HG02678 (cell line): ENCODE measurements around the gene INS.

ENCODE experiments used
- ATAC-seq: cut with Tn5 transposase; IDR thresholded peaks from one replicate; pipeline ENCODE4 v1.9.1; 2021; ENCODE audit warnings: mild to moderate bottlenecking, moderate library complexity; ENCODE audit not compliant: unreplicated experiment

Gene INS

DNA sequence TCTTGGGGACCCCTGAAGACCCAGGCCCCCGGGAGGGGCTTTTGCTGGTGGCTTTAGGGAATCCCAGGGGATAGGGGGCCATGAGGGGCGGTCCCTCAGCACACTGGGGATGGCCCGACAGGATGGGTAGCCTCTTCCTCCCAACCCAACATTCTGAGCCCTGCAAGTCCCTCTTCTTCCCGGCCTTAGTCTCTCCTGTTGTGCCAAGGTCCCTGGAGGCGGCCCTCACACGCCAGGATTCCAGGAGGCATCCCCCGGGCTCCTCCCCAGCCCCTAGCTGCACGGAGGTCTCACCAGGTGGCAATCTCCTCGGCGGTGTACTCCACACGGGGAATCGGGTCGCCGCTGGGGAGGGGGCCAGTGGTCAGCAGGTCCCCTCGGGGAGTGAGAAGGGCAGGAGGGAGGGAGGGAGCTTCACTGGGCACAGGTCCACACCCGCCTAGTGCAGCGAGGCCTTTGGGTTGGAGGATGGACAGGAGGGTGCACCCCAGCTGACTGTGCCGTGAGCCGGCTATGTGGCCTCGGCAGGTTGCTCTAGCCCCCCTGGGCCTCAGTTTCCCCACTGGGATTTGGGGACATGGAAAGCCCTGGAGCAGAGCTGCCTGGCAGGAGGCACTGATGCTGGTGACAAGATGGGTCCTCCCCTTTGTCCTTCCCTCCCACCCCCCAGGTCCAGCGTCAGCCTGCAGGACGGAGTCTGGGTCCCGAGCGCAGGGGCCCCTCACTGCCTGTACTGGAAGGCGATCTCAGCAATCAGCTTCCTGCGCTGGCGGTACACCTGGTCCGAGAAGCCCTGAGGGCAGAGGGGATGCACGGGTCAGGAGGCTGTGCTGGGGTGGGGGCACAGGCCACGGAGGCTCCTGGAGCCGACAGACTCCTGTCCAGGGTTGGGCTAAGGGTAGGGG is 6.4 kb upstream of the INS start:
- ATAC-seq: no peak

- no peak for ATAC-seq
These were observed 5.3 kb upstream of the INS start for GRCh38 chr11:2166091-2166851.

- ATAC-seq: no peak
These were observed 4.6 kb upstream of the INS start for GRCh38 chr11:2165571-2165970.

GRCh38 chr11:2164861-2165555 is 4.0 kb upstream of the INS start:
- ATAC-seq: no peak

GRCh38 chr11:2164081-2164480 is 3.1 kb upstream of the INS start:
- no peak for ATAC-seq

DNA sequence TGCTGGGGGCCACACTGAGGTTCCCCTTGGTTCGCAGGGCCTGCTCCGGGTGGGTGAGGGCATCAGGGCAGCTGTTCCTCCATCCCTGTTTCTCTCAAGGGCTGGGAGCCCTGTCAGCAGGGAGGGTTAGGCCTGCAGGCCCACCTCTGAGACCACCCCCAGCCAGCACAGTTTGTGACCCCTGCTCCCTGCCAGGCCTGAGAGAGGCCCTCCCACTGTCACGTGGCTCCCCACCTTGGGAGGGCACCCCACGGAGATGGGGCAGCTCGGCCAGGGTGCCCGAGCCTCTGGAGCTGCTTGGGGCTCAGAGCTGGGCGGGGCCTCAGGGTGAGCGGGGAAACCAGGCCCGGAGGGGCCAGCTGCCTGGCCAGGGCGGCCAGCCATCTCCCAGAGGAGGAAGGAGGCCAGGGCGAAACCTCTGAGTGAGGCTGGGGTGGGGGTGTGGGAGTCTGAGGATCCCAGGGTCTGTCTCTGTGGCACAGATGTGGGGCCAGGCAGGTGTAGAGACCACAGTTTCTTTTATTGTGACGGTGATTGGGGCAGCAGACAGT is 2.5 kb upstream of the INS start:
- ATAC-seq: no peak

DNA sequence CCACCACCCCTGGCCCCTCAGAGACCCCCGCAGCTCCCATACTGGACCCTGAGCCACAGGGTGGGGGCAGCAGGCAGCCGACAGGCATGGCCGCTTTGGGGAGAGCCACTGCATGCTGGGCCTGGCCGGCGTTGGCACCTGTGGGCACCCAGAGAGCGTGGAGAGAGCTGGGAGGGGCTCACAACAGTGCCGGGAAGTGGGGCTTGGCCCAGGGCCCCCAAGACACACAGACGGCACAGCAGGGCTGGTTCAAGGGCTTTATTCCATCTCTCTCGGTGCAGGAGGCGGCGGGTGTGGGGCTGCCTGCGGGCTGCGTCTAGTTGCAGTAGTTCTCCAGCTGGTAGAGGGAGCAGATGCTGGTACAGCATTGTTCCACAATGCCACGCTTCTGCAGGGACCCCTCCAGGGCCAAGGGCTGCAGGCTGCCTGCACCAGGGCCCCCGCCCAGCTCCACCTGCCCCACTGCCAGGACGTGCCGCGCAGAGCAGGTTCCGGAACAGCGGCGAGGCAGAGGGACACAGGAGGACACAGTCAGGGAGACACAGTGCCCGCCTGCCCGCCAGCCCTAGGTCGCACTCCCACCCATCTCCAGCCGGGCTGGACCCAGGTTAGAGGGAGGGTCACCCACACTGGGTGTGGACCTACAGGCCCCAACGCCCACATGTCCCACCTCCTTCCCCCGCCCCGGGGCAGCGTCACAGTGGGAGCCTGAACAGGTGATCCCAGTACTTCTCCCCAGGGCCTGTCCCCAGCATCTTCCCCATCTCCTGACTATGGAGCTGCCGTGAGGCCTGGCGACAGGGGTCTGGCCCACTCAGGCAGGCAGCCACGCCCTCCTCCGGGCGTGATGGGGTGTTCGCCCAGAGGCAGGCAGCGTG is 1.2 kb downstream of the INS start:
- no peak for ATAC-seq

DNA sequence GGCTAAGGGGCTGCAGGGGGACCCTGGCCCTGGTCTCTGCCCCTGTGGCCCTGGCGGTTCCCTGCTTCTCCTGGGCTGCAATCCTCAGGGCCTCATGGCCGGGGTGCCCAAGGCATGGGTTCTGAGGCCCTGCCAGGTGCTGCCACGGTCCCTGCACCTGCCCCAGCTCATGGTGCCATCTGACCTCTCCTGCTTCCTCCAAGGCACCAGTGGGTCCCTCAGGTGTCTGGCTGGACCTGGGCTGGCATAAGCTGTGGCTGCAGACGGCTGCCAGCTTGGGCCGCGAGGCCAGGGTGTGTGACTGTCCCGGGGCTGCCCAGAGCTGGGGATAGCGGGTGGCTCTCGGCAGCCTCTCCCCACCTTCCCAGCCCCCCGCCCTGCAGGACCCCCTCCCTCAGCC is 2.0 kb downstream of the INS start:
- ATAC-seq: no peak

GRCh38 chr11:2158296-2158737 is 2.7 kb downstream of the INS start:
- no peak for ATAC-seq

DNA sequence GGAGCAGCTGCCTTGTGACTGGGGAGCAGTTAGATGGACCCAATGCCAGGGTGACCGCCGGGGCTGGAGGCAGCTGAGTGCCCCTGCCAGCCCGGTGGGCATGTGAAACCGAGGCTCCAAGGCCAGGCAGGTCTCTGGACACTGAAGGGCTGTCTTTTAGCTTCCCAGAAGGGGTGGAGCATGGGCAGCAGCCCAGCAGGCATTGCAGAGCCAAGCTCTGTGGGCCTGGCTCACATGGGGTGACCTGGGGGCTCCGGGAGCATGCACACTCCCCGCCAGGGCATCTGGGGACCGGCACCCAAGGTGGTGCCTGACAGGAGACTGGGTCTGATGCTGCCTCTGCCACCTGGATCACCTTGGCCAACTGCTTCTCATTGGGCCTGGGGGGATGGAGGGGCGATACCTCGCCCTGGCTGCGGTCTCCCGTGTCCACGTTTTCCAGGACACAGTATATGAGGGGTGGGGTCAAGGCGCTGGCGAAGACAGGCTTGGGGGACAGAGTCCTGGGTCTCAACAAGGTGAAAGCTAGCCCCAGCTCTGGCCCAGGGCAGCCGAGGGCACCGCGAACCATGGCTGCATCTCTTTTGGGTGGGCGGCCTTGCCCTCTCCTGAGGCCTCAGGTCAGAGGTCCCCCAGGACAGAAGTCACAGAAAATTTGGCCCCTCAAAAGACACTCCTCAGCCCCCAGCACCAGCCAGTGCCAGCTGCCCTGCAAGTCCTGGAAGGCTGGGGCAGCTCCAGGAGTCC is 3.5 kb downstream of the INS start:
- ATAC-seq: no peak

- ATAC-seq: no peak
These were observed 4.4 kb downstream of the INS start for GRCh38 chr11:2156416-2157182.

DNA sequence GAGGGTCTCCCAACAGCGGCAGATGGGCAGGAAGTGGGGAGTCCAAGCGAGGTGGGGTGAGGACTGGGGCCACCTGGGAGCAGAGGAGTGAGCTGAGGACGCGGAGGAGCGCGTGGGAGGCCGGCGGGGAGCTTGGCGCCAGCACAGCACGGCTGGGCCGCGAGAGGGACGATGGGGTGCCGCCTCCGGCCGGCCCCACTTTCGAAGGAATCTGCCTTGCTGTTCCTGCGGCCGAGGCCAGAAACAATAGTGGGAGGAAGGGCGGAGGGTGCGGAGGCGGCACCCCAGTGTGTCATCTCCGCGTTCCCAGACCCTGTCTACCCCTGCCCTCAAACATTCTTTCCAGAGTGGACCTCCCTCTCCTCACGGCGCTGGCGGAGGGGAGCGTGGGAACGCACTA is 5.5 kb downstream of the INS start:
- no peak for ATAC-seq

GRCh38 chr11:2154889-2155288 is 6.1 kb downstream of the INS start:
- ATAC-seq: no peak

GRCh38 chr11:2154195-2154585 is 6.8 kb downstream of the INS start:
- no peak for ATAC-seq

DNA sequence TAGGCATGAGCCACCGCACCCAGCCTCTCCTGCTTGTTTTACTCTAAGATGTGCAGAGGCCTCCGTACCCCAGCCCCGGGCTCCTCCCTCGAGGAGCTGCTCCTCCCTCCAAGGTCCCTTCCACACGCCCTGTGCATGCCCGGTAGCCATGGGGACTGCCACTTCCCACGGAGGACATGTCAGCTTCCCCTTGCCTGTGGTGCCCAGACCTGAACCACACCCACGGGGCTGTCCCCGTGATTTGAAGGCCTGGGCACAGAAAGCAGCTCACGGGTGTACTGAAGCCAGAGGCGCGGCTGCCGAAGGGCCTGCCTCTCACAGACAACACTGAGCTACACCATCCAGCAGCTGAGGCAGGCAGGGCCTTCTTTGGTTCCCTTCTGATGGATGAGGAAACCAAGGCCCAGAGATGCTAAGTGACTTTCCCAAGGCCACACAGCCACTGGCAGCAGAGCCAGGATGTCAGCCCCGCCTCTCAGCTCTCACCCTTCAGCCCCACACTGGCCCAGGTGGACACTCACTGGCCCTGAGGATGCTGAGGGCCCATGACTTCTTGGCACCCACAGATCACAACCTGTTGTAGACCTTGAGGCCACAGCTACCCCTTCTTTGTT is 7.3 kb downstream of the INS start:
- ATAC-seq: no peak

- no peak for ATAC-seq
These were observed 9.3 kb downstream of the INS start for GRCh38 chr11:2151500-2152257.
